Mucosa of gallbladder (tissue), 1 donor: ENCODE results near the gene UGDH. TPM values are rescaled to one million over a fixed set of nuclear protein-coding genes. Genes with fewer than 3 reads are reported as not detected.
"Not testable (repeated sequence)": the region's sequence is repeated elsewhere in the genome, so short reads cannot be mapped to it uniquely, and the experiment has no call there.

Experiments
- DNase-seq: peaks from one replicate; pipeline ENCODE4 v3.0.0-alpha.2; 2020; ENCODE audit warnings: low spot score
- total RNA-seq: library from RNA; stranded (reverse); gene quantifications from one replicate; pipeline ENCODE4 v1.2.1, GENCODE V29; 2021
- donor health status: DM: no; HTN: no; CAD: no.

UGDH gene
- total RNA-seq, 1 donor from 2014 or later, result 61.3 TPM

DNA sequence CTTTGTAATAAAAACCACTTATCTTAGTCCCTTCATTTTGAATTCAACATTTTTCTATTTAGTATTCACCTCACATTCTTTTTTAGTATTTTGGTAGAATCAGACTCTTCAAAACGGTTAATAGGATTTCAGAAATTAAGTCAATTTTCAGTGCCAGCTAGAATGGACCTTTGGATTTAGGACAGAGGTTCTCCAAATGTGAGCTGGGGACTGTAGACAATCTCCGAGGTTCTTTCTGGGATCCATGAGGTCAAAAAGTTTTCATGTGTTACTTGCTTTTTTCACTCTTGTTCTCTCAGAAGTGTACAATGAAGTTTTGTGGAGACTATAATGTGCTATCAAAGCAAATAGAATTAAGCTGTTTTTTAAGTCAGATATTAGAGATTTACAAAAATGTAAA lies 2.3 kb upstream of the UGDH start:
- DNase-seq, result no peak

- no peak for DNase-seq
These were observed 824 bp upstream of the UGDH start for GRCh38 chr4:39528061-39528465.

DNA sequence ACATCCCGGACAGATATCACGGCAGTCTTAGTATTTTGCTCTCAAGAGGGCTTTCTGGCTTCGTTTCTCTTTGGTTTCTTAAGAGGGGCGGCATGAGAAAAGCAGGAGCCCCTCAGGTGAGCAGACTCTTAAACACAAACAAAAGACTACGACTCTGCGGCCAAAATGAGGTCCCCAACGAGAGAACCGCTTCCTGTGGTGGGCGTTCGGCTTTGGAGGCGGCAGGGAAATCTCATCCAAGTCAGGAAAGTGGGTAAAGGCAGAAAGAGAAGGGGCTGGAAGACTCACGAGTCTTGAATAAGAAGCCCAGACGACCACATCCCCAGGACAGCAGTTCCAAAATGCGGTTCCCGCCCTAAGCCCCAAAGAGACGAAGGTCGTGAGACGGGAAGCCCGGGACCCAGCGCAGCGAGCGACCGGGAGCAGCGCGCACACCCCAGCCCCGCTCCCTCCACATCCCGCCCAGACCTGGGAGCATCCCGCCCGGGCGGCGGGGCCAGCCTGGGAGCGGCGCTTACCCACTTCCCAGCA lies 409 bp downstream of the UGDH start:
- no peak for DNase-seq

GRCh38 chr4:39525822-39526690 lies 1.2 kb downstream of the UGDH start:
- DNase-seq, result no peak

- DNase-seq, result no peak
These were observed 2.9 kb downstream of the UGDH start for GRCh38 chr4:39524161-39524957.

DNA sequence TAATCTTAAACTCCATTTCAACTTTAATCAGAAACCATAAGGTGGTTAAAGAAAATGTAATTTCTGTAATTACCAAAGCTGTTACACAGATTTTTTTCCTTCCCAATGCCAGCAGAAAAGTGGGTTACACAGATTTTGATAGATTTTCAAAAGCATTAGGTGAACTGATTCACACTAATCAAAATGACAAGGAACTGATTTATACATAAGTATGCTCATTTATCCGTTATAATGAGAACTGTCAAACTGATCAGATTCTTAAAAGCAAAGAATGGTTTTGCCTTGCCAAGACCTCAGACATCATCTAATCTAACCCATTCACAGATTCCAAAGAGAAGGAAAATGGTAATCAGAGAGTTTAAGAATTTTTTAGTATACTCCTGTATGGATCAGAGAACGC lies 5.2 kb downstream of the UGDH start:
- no peak for DNase-seq

DNA sequence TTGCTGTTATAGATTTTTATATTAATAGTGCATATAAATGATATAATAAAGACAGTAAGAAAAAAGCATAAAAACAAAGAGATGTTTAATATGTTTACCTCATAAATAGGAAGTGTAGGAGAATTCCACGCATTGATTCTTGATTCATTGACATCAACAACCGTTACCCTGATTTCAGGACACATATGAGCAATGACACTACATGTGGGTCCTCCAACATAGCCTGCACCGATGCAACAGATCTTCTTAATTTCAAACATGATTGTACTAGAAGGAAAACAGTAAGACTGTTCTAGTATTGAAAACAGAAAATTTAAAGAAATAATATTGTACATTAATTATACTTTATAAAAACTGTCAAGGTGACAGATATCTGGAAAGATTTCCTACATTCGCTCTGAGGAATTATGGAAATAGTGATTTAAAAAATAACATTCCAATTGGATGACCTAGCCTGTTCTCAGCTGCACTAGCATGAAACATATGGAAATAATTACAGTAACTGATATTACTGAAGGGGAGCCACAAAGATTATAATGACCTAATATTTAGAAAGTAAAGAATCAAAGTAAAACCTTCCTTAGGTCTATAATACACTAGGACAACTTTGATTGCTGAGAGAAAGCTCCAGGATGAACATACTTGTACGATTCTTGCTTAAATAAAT lies 5.9 kb downstream of the UGDH start:
- DNase-seq, result no peak

DNA sequence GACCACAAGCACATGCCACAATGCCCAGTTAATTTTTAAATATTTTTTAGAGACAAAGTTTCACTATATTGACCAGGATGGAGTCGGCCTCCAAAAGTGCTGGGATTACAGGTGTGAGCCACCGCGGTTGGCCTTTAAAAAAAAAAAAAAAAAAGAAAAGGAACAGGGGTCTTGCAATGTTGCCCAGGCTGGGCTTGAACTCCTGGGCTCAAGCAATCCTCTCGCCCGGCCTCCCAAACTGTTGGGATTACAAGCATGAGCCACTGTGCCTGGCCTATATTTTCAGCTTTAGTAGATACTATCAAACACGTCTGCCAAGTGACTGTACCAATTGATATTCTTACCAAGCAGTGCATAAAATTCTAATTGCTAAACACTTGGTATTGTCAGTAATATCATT lies 8.8 kb downstream of the UGDH start:
- DNase-seq, result no peak

DNA sequence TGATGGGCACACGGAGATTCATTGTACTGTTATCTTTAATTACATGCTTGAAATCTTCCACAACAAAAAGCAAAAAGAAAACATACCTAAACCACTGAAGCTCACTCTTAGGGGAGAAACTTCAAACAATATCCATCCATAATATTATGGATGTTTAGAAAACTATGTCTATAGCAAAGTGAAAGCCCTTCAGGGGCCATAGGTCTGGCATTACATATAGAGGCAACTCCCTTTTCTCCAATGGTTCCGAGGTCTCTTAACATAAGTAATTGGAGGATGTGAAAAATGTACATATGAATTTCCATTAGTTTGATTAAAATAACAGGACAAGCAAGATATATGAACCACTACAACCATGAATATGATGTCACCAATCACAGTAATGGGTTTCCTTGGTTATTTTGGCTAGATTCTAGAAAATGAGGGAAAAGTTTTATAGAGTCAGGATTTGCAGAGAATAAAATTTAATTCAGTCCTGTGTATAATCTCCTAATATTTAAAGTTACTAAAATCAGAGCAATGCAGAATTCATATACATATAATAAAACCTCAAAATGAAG lies 10.8 kb downstream of the UGDH start:
- no peak for DNase-seq

- not testable (repeated sequence) for DNase-seq
These were observed 11.4 kb downstream of the UGDH start for GRCh38 chr4:39515669-39516401.

DNA sequence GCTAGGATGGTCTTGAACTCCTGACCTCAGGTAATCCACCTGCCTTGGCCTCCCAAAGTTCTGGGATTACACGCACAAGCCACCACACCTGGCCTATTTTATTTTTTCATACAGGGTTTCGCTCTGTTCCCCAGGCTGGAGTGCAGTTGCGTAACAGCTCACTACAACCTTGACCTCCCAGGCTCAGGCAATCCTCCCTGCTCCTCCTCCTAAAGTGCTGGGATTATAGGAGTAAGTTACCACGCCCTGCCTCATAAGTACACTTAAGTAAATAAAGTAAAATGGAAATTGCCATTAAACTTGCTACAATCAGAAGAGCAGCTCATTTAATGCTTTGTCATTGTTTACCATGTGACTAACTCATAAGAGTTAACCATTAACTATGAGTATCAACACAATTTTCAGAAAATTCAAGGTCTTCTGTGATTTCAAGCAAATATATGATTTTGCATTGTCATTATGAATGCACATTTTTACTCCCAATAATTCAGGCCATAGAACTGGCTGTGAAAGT lies 12.3 kb downstream of the UGDH start:
- DNase-seq, result peak; percentile 56

DNA sequence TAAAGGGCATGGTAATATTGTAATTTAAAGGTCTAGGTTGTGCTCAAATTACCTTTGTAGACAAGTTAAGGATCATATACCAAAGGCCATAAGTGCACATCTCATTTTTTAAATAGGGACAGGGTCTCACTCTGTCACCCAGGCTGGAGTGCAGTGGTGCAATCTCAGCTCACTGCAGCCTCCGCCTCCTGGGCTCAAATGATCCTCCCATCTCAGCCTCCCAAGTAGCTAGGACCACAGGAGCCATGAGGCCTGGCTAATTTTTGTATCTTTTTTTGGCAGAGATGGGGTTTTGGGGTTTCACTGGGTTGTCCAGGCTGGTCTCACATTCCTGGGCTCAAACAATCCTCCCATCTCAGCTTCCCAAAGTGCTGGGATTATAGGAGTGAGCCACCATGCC lies 13.0 kb downstream of the UGDH start:
- not testable (repeated sequence) for DNase-seq

- DNase-seq, result no peak
These were observed 16.8 kb downstream of the UGDH start for GRCh38 chr4:39510348-39510929.

DNA sequence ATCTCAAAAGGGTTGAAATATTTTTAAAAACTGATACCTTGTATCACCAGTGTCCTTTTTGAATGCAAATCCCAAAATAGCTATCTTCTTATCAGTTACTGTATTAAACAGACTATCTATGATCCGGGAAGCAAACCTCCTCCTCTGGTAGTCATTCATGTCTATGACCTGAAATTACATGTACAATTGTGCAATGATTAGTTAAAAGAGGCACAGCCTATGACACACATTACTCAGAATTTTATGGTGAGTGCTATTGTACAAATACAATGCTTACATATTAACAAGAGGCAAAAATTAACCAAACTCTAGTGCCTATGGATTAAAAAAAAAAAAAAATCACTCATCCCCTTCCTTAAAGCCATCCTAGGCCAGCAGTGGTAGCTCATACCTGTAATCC lies 21.7 kb downstream of the UGDH start:
- no peak for DNase-seq

DNA sequence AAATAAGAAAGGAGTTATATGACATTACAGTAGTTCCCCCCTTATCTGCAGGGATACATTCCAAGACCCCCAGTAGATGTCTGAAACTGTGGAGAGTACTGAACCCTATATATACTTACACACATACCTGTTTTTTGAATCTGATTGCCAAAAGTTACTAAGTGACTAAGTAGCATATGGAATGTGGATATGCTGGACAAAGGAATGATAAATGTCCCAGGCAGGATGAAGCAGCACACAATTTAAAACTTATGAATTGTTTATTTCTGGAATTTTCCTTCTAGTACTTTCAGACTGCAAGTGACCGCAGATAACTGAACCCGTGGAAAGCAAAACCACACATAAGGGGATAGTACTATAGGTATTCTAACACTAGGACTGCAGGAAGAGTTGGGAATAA lies 22.7 kb downstream of the UGDH start:
- DNase-seq, result no peak

DNA sequence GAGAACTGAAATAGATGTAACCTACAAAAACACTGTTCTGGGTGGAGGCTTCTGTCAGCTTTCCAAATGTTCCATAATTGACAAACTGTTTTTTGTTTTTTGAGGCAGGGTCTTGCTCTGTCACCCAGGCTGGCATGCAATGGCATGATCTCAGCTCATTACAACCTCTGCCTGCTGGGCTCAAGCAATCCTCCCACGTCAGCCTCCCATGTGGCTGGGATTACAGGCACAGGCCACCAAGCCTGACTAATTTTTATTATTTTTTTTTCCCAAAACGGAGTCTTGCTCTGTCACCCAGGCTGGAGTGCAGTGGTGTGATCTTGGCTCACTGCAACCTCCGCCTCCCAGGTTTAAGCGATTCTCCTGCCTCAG lies 24.6 kb downstream of the UGDH start:
- DNase-seq, result not testable (repeated sequence)

DNA sequence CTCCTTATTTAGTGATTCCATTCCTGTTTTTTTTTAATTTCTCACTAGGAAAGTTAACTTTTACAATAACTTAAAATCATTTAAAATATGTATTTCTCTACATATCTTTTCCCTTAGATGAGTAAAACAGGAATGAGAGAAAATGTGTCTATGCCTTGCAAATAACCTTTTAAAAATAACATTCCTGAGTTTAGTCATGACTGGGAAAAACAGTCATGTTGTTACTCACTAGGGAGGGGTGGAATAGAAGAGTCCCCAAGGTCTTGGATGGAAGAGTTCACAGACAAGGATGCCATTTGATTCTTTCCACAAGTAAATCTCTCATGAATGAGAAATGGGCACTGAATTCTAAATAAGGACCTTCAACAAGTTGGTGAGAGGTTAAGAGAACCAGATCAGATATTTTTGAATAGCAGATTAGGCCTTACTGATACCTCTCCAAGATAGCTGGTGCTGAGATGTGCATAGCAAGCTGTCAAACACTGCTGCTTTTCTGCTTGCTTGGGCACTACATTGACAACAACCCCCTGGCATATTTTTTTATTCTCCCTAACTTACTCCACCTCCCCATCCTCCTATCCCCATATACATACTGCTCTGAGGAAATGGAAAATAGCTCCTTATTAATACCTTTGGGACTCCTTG lies 25.1 kb downstream of the UGDH start:
- DNase-seq, result no peak

DNA sequence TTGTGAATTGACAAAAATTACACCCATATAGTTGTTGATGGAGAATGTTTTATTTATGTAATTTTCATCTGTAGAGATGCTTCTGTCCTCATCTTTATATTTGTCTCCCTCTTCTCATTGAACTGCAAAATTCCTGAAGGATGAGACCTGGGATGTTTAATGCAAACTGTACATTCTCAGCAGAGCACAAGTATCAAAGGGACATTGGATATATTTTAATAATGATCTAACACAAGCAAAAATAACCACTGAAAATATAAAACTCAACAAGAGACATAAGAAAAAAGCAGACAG lies 28.6 kb downstream of the UGDH start:
- no peak for DNase-seq

GRCh38 chr4:39497909-39498726 lies 29.1 kb downstream of the UGDH start:
- DNase-seq, result no peak
